ENCODE data around the gene KIF3C. TPM values are rescaled to one million over a fixed set of nuclear protein-coding genes. Genes with fewer than 3 reads are reported as not detected.
A peak's percentile ranks its signal among the peaks of the same experiment; 100 is the strongest.
"Not testable (repeated sequence)": the region's sequence is repeated elsewhere in the genome, so short reads cannot be mapped to it uniquely, and the experiment has no call there.

Gene KIF3C
- total RNA-seq, 1 donor from 2014 or later = 56.2 TPM

- H3K36me3 Mint-ChIP-seq (ENCODE audit: low read depth) = no peaks in the 10 kb centered on the region
- peaks cover 13% of the 10 kb centered on the region for H3K4me1 Mint-ChIP-seq
- no peak for DNase-seq (ENCODE audit: low read depth, low spot score)
- H3K27ac Mint-ChIP-seq (ENCODE audit: unreplicated experiment) = peak overlapping the region; percentile 43
- H3K9me3 Mint-ChIP-seq = no peaks in the 10 kb centered on the region
- no peak overlapping the region for H3K4me3 Mint-ChIP-seq
- no peak for TF ChIP-seq CTCF (conservative IDR thresholded peaks at IDR 0.05)
- no peaks in the 10 kb centered on the region for H3K27me3 Mint-ChIP-seq (ENCODE audit: low read depth)
These were observed 61.4 kb downstream of the KIF3C start for GRCh38 chr2:25920786-25921415.

GRCh38 chr2:25920336-25920735 is 62.0 kb downstream of the KIF3C start:
- H3K36me3 Mint-ChIP-seq (ENCODE audit: low read depth) = no peaks in the 10 kb centered on the region
- H3K9me3 Mint-ChIP-seq = no peaks in the 10 kb centered on the region
- H3K27ac Mint-ChIP-seq (ENCODE audit: unreplicated experiment) = peak overlapping the region; percentile 43
- no peak overlapping the region for H3K4me3 Mint-ChIP-seq
- TF ChIP-seq CTCF (conservative IDR thresholded peaks at IDR 0.05) = no peak
- H3K27me3 Mint-ChIP-seq (ENCODE audit: low read depth) = no peaks in the 10 kb centered on the region
- H3K4me1 Mint-ChIP-seq = peaks cover 13% of the 10 kb centered on the region
- DNase-seq (ENCODE audit: low read depth, low spot score) = no peak

- Mint-ChIP-seq H3K4me1 (peaks cover 18% of the 10 kb centered on the region), H3K36me3 (ENCODE audit: low read depth) (no peaks in the 10 kb centered on the region), H3K9me3 (no peaks in the 10 kb centered on the region), H3K4me3 (no peak overlapping the region), H3K27me3 (ENCODE audit: low read depth) (no peaks in the 10 kb centered on the region), H3K27ac (ENCODE audit: unreplicated experiment) (no peak overlapping the region)
- no peak for TF ChIP-seq CTCF (conservative IDR thresholded peaks at IDR 0.05)
- DNase-seq (ENCODE audit: low read depth, low spot score) = no peak
These were observed 64.5 kb downstream of the KIF3C start for GRCh38 chr2:25917832-25918231.

- H3K4me1 Mint-ChIP-seq = peaks cover 23% of the 10 kb centered on the region
- not testable (repeated sequence) for DNase-seq (ENCODE audit: low read depth, low spot score); H3K27me3 Mint-ChIP-seq (ENCODE audit: low read depth); H3K36me3 Mint-ChIP-seq (ENCODE audit: low read depth); H3K27ac Mint-ChIP-seq (ENCODE audit: unreplicated experiment); H3K4me3 Mint-ChIP-seq; H3K9me3 Mint-ChIP-seq
These were observed 64.9 kb downstream of the KIF3C start for GRCh38 chr2:25917411-25917810.

- not testable (repeated sequence) for H3K4me3 Mint-ChIP-seq; H3K36me3 Mint-ChIP-seq (ENCODE audit: low read depth)
These were observed 66.1 kb downstream of the KIF3C start for GRCh38 chr2:25915944-25916772.

GRCh38 chr2:25915411-25915810 is 66.9 kb downstream of the KIF3C start:
- H3K27ac Mint-ChIP-seq (ENCODE audit: unreplicated experiment); H3K27me3 Mint-ChIP-seq (ENCODE audit: low read depth); H3K4me3 Mint-ChIP-seq; DNase-seq (ENCODE audit: low read depth, low spot score); H3K36me3 Mint-ChIP-seq (ENCODE audit: low read depth); H3K9me3 Mint-ChIP-seq: not testable (repeated sequence)
- peaks cover 25% of the 10 kb centered on the region for H3K4me1 Mint-ChIP-seq

More at GRCh38 chr2:25915944-25916772, 66.1 kb downstream of the KIF3C start:
- not testable (repeated sequence) for H3K27me3 Mint-ChIP-seq (ENCODE audit: low read depth); H3K9me3 Mint-ChIP-seq; DNase-seq (ENCODE audit: low read depth, low spot score); H3K27ac Mint-ChIP-seq (ENCODE audit: unreplicated experiment)
- peaks cover 25% of the 10 kb centered on the region for H3K4me1 Mint-ChIP-seq

- DNase-seq (ENCODE audit: low read depth, low spot score); H3K36me3 Mint-ChIP-seq (ENCODE audit: low read depth); H3K27ac Mint-ChIP-seq (ENCODE audit: unreplicated experiment); H3K27me3 Mint-ChIP-seq (ENCODE audit: low read depth); H3K9me3 Mint-ChIP-seq: not testable (repeated sequence)
- peak overlapping the region; percentile 1 for H3K4me3 Mint-ChIP-seq
- peaks cover 25% of the 10 kb centered on the region for H3K4me1 Mint-ChIP-seq
These were observed 68.7 kb downstream of the KIF3C start for GRCh38 chr2:25913696-25913973.

Data from neural crest cell (in vitro differentiated cells).